Measurements from ENCODE around the gene SGF29.

- TF ChIP-seq CTCF (IDR thresholded peaks at IDR 0.05) (no peak), POLR2A (IDR thresholded peaks at IDR 0.05) (no peak)
Observed at GRCh38 chr16:28505489-28506137, 48.1 kb upstream of the SGF29 start.
